CD4-positive, alpha-beta T cell treated with Interleukin-4 for 4 hours (primary cell): ENCODE results near the gene KRTAP4-9.
"Not testable (repeated sequence)": the region's sequence is repeated elsewhere in the genome, so short reads cannot be mapped to it uniquely, and the experiment has no call there.

ENCODE experiments used
- DNase-seq: peaks from one replicate; pipeline ENCODE4 v3.0.0-alpha.2; 2020

Gene KRTAP4-9

DNA sequence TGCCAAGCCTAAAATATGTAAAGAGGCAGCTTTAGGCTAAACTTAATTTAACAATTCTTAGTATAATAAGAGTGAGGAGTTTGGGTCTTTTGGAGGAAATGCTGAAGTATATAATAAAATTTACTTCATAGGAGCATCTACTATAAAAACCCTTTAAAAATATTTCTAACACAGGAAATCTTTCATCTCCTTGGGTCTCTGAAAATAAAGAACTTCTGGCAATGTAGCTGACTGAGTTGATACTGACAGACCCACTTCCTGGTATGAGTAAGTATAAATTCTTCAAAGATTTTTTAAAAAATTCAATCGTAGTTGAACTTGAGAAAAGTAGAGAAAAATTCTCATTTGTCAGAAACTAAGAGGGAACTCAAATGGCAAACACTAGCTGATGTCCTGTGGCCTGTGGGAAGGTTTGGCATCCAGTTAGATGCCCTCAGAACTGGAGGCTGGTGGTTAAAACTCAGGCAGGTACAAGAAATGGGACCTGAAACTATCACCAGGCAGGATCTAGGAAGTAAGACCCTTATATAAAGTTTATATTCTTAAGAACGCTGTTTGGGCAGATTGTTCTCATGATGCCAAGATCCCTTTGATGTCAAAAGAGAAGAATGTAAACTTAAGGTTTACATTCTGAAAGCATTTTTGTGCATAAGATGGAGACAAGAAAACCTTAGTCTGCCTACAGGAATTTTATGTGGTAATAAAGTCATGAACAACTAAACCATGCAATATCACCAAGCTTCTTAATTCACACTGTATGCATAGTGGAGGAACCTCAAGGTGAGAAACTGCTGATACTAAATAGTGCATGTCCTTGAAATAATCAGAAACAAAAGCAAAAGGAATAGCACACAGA lies 28.9 kb downstream of the KRTAP4-9 start:
- no peak for DNase-seq

DNA sequence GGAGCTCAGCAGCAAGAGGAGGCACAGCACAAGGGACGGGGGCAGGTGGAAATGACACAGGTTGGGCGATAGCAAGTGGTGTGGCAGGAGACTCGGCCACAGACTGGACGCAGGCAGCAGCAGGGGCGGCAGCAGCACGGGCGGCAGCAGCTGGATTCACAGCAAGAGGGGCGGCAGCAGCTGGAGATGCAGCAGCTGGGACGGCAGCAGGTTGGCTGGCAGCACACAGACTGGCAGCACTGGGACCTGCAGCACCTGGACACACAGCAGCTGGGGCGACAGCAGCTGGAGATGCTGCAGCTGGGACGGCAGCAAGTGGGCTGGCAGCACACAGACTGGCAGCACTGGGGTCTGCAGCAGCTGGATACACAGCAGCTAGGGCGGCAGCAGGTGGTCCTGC lies 34.7 kb downstream of the KRTAP4-9 start:
- DNase-seq = not testable (repeated sequence)

DNA sequence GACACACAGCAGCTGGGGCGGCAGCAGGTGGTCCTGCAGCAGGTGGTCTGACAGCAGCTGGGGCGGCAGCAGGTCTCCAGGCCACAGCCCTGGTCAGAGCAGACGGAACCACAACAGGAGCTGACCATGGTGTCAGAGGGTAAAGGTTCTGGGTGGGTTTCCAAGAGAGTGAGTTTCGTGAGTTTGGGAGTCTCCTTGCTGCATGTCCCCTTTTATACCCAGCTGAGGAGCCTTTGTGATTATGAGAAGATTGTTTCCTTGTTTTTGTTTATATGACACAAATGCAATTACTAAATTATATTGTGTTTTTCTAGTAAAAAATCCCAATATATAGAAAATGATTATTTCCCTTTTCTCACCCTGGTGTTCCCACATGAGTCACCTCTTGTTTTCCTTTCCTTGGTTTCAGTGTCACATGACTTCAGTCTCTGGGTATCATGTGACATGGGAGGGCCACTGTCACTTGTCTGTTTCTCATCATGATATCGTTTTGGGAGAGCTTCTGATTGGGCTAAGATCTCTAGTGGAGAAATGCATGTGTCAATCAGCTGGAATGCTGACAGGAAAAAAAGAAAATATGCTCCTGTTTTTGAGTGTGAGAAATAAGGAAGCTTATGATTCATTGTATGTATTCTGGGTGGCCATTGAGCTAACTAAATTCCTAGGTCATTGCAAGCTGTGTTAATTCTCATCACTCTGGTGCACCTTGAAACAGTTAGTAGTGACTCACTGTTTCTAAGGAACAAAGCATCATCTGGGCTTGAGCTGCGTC lies 35.4 kb downstream of the KRTAP4-9 start, which contains the start of gene KRTAP4-6:
Gene KRTAP4-6, minus strand, starts transcription at position 185 of the 772 bp plus-strand sequence. Its CDS starts 57 bp downstream, at position 128.
- no peak for DNase-seq

DNA sequence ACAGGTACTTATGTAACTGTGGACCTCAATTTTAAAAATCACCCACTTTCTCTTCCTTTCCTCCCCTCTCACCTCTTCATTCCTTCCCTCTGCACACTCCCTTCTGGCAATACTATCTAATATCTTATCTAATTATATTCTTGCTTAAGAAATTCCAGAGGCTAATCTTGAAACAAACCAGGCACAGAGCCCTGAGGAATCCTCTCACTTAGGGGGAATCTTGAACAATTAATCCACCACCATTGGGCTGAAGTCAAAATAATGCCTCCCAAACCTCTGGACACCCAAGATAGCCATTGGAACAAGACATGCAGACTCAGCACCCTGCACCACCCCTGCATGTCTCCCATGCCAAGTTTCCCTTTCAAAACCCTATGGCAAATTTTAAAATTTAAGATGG lies 36.2 kb downstream of the KRTAP4-9 start:
- DNase-seq = no peak

DNA sequence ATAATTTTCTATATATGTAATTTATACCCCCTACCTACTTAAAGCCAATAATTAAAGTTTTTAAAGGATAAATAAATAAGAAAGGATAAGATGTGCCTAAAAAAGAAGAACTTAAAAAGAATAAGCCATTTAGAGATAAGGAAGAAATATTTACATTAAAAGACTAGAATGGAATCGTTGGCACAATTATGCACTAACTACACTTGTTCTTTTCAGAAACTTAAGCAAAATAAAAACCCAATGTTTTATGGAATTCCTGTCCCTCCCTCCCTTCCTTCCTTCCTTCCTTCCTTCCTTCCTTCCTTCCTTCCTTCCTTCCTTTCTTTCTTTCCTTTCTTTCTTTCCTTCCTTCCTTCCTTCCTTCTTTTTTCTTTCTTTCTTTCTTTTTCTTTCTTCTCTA lies 39.7 kb downstream of the KRTAP4-9 start:
- no peak for DNase-seq

DNA sequence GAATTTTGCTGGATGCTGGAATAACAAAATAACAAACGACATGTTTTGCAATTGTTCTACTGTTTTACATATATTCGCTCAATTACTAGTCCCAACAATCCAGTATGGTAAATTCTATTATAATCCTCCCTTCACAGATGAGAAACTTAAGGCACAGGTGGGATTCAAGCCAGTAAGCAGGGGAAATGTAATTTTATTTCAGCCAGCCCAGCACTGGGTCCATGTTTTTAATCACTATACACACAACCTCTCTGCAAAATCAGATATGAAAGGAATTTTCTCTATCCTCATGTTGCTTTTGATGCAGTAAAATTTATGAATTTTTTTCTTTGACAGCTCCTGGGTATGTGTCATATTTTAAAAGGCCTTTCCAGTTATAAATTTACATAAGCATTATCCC lies 40.1 kb downstream of the KRTAP4-9 start:
- no peak for DNase-seq

DNA sequence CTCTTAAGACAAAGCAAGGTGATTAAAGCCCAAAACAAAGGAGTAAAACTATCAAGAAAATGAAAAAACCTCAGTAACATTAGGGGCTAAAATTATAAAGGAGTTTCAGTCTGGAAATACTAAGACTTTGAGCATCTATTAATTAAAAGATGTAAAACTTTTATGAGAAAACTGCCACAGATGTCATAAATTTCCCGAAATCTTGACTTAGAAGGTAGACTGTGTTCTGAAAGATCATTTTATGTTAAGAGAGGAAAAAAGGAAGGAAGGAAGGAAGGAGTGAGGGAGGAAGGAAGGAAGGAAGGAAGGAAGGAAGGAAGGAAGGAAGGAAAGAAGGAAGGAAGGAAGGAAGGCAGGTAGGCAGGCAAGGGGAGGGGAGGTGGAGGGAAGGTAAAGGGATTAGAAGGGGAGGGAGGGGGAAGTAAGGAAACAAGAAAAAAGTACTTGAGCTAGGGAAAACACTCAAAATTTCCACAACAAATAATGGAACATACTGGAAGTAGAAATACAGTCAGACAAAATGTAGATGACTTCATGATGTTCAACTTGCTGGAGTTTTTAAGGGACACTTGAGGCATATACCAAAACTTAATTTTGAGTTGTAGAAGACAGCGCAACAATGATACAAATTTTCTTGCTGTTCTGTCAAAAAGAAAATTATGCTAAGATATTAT lies 42.5 kb downstream of the KRTAP4-9 start:
- DNase-seq = no peak

DNA sequence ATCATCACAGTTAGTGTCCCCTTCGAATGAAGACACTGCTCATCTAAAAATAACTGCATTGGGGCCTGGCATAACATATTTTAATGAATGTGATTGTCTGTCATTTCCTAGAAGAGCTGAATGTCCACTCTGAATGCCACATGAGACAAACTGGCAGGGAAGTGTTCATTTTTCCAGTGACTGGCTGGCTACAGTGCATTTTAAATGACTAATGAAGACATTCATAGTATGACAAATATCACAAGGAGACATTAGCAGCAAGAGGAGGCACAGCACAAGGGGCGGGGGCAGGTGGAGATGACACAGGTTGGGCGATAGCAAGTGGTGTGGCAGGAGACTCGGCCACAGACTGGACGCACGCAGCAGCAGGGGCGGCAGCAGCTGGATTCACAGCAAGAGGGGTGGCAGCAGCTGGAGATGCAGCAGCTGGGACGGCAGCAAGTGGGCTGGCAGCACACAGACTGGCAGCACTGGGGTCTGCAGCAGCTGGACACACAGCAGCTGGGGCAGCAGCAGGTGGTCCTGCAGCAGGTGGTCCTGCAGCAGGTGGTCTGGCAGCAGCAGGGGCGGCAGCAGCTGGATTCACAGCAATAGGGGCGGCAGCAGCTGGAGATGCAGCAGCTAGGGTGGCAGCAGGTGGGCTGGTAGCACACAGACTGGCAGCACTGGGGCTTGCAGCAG lies 43.9 kb downstream of the KRTAP4-9 start:
- not testable (repeated sequence) for DNase-seq

DNA sequence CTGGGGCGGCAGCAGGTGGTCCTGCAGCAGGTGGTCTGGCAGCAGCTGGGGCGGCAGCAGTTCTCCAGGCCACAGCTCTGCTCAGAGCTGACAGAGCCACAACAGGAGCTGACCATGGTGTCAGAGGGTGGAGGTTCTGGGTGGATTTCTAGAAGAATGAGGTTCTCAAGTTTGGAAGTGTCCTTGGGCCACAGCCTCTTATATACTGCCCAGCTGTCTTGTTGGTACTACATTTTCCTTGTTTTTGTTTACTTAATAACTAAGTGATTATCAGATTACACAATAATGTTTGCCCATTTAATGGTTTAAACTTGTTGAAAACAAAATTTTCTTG lies 44.4 kb downstream of the KRTAP4-9 start, which contains the start of gene KRTAP4-5:
Gene KRTAP4-5, minus strand, starts transcription at position 174 of the 334 bp plus-strand sequence. Its CDS starts 58 bp downstream, at position 116.
- no peak for DNase-seq

DNA sequence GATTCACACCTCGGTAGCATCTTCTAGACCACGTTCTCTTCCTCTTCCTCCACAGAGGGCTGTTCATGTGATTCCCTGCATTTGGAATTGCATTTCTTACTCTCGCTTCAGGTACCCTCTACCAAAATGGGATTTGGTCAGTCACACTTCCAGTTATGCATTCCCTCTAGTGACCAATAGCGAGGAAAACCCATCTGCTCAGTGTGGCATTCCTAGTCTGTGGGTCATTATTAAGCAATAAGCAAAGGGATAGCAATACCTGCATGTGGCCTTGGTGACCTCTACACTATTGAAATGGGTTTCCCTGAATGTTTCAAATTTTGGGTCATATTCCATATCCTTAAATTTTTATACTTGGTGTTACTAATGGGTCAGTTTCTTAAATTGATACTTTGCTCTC lies 44.8 kb downstream of the KRTAP4-9 start:
- no peak for DNase-seq

DNA sequence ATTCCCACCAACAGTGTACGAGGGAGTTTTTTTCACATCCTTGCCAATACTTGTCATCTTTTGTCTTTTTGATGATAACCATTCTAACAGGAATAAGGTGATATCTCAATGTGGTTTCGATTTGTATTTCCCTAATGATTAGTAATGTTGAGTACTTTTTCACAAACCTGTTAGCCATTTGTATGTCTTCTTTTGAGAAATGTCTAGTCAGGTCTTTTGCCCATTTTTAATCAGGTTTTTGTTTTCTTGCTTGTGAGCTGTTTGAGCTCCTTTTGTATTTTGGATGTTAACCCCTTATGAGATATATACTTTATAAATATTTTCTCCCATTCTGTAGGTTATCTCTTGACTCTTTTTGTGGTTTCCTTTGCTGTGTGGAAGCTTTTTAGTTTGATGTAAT lies 46.3 kb downstream of the KRTAP4-9 start:
- DNase-seq = no peak

DNA sequence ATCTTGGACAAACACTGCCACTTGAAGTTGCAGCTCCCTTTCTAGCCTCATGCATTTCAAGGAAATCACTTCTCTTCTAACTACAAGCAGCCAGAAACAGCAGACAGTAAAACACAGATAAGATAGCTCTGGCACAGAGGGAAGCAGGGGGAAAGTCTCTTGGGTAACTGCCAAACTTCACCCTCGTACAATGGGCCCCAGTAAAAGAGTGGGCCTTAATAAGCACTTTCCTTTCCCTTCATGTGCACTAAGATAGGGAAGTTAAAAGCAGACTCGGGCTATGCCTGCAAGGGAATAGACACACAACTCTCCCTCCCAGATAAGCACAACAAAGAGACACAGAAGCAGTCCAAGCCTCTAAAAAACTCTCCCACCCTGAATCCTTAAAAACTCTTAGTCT lies 48.7 kb downstream of the KRTAP4-9 start:
- DNase-seq = no peak
